GM21381 (cell line): Measurements from ENCODE around the gene KANSL1.

Source experiments
- ATAC-seq: cut with Tn5 transposase; IDR thresholded peaks from one replicate; pipeline ENCODE4 v1.9.1; 2021; ENCODE audit warnings: mild to moderate bottlenecking, moderate library complexity; ENCODE audit not compliant: unreplicated experiment

Gene KANSL1

GRCh38 chr17:46044286-46044928, 148.8 kb downstream of the KANSL1 start:
- no peak for ATAC-seq

DNA sequence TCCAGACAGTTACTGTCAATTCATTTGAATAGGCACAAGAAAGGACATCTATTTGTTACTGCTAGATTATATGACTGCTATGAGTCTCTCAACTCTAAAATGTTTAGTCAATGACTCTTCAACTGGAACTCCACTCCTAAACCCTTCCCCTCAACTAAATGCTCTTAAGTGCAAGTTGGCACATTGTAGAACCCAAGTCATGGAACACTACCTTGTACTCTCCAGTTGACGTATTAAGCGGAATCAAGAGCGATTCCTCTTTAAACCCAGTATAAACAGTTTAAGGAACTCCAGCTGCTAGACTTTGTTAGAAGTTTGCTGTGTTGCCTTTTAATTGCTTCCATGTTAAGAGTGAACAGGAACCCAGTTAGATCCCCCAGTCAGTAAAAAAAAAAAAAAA, 149.6 kb downstream of the KANSL1 start:
- no peak for ATAC-seq

DNA sequence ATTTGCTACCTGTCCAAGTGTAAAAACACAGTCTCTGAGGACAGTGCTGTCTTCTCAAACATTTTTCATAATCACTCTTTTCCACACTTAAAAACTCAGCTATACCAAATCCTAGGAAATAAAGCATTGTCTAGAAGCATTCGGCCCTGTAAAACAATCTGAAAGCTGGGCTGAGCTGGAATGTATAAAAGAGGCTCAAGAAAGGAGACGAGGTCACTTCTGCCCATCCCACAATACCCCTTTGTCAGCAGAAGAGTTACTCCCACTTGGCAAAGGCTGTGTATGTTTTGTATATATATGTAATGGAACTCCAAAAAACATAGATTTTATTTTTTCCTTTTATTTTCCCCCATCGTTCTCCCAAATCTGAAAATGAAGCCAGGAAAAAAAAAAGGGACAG, 150.3 kb downstream of the KANSL1 start:
- no peak for ATAC-seq

DNA sequence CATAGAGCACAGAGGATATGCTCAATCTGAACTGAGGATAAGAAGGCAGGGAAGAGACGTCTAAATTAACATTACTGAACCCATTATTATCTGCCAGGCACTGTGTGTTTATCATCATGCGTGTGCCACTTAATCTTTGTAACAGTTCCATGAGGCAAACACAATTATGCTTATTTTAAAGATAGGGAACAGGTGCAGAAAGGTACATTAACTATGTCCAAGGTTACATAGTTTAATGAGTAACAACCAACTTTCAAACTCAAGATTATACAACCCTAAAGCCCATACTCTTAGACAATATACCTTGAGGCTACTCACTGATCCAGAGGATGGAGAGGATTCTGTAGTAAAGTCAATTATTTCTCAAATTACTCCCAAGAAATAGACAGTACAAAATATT, 151.0 kb downstream of the KANSL1 start:
- ATAC-seq: no peak

GRCh38 chr17:46039592-46040186, 153.5 kb downstream of the KANSL1 start:
- ATAC-seq: no peak

DNA sequence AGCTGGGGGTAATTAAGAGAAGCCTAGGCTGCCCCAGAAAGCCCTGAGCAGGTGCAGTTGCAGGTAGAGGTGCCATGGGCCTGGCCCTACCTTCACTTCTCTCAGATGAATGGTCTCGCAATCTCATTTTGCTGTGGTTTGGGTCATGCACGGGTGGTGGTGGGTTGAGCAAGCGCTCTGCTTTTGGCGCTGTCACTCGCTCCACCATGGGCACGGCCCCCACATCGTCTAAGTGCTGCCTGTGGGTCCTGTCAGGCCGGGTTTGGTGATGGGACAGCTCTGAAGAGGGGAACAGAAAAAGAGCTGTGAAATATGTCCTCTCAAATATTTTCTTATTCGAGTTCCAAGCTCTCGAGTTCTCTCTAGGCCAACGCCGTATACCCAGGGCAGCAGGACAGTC, 154.3 kb downstream of the KANSL1 start:
- ATAC-seq: no peak

GRCh38 chr17:46038414-46038813, 154.8 kb downstream of the KANSL1 start:
- no peak for ATAC-seq

DNA sequence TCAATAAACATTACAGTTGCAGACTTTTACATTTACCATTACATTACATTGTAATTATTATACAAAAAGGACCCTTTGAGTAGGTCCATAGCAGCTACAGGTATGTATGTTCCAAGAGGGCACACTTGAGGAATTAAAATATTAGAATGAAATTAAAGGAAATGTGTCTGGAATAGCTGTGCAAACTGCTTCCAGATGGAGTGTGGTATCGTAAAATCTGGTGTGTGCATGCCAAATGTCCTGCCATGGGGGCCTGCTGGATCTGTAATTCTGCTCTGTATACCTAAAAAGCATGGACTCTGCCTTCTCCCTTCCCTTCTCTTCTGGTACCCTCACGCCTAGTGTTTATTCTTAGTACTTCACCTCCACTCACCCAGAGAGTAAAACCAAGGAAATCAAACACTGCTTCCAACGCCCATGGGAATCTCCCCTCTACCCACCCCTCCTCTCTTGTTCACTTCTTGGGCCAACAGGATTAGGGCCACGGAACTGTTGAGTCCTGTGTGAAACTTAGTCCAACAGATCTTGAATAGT, 155.4 kb downstream of the KANSL1 start:
- ATAC-seq: no peak

GRCh38 chr17:46036491-46036890, 156.7 kb downstream of the KANSL1 start:
- ATAC-seq: no peak

- no peak for ATAC-seq
These were observed 158.0 kb downstream of the KANSL1 start for GRCh38 chr17:46035112-46035818.

GRCh38 chr17:46033392-46033791, 159.8 kb downstream of the KANSL1 start:
- no peak for ATAC-seq

DNA sequence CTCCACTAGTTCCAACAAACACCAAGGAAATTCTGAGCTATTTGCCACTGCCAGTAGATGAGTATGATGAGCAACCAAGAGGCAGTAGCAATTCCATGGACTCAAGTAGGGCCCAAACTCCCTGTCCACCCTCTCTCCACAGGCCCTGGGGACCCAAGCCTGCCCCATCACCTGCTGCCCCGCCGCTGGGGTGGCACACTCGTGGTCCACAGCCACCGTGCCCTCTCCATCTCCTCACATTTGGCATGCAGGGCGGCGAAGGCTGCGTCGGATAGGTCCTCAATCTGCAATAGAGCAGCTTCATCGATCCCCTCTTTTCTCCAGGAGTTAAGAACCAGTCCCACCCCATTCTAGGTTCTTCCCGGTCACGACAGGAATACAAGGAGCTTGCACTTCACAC, 160.3 kb downstream of the KANSL1 start:
- no peak for ATAC-seq

GRCh38 chr17:46031920-46032319, 161.3 kb downstream of the KANSL1 start:
- ATAC-seq: no peak

DNA sequence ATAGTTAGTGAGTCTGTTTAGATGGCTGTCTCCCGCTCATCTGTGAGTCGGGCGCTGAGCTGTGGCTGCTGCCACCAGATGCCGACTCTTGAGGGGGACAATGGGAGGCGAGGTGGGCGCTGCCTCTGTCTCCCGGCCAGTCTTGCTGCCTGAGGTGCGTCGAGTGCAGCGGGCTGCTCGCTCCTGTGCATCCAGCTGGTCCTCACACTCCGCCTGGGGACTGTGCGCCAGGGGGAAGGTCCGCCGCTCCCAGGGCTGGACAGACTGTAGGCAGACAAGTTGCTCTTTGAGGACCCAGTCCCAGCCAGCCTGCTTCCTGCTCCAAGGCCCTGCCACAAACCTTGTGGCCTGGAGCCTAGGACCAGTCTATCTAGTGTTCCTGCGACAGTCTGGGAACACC, 161.8 kb downstream of the KANSL1 start:
- no peak for ATAC-seq

DNA sequence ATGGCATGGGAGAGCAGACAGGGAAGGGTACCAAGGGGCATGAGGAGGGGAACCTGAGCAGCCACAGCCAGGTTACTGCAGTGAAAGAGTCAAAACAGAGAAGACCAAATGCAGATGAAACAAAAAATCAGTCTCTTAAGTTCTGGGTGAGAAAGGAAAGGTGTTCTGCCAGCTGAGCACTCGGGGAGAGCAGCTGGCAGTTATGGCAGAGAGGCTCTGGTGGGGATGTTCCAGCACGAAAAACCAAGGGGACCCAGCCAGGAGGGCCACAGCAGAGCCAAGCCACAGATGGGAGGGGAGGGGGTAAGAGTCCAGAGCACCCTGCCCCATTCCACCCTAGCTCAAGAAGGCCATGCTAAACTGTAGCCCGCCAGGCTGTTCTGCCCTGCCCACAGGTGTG, 162.5 kb downstream of the KANSL1 start:
- ATAC-seq: no peak

- ATAC-seq: no peak
These were observed 163.6 kb downstream of the KANSL1 start for GRCh38 chr17:46029627-46030026.

- no peak for ATAC-seq
These were observed 164.2 kb downstream of the KANSL1 start for GRCh38 chr17:46028981-46029565.

GRCh38 chr17:46028374-46028773, 164.9 kb downstream of the KANSL1 start:
- no peak for ATAC-seq

DNA sequence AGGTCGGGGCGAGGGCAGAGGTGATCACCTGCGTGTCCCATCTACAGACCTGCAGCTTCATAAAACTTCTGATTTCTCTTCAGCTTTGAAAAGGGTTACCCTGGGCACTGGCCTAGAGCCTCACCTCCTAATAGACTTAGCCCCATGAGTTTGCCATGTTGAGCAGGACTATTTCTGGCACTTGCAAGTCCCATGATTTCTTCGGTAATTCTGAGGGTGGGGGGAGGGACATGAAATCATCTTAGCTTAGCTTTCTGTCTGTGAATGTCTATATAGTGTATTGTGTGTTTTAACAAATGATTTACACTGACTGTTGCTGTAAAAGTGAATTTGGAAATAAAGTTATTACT, 165.3 kb downstream of the KANSL1 start:
- ATAC-seq: no peak

- ATAC-seq: no peak
These were observed 165.9 kb downstream of the KANSL1 start for GRCh38 chr17:46027048-46027975.
